Pericardium fibroblast (primary cell): ENCODE results near the gene STARD4. TPM values are rescaled to one million over a fixed set of nuclear protein-coding genes. Genes with fewer than 3 reads are reported as not detected.

Source experiments
- total RNA-seq: library from RNA; depleted of rRNA; stranded (reverse); fragments of >200 nt; gene quantifications from 2 replicates; pipeline ENCODE4 v1.2.3, GENCODE V29; 2015

The STARD4 gene
- 37.6 and 40.9 TPM in 2 replicates for total RNA-seq

DNA sequence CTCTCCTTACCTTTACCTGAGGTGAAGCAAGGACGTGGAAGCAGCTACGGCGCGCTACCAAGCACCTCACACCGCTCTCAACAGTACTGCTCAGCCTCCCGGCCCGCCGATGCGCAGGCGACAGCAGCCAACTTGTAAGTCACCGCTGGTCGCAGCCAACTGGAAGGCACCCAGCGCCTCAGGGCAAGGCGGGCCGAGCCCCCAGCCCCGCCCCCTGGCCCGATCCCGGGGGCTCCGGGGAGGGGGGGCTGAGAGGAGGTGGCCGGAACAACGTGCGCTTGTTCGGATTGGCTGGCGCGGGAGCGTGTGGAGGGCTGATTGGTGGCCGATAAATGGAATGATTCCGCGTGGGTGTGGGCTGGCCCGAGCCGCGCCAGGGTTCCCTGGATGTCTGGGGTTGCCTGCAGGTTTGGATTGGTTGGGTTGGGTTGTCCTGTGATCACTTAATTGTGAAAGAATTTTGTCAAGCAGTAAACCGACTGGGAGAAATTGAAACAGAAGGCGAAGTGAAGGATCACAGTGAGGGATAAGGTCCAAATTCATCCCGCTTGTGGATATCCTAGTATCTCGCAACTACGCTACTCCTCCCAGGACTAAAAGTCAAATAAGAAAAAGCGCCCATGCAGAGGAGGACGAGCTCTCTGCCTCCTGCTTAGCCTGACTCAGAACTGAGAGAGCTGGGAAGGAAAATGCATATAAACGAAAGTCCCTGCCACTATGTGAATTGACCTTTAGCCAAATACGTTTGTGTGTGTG is at the start of gene STARD4:
TSS of gene STARD4 (minus strand) at position 161 of the 756 bp plus-strand sequence. CDS start 5,102 bp downstream, outside the sequence.

Other genes with a start within 250 kb of the STARD4 start
- gene NREP, start 244.7 kb upstream of the STARD4 start, total RNA-seq: 45.4 and 59.7 TPM in 2 replicates